Spinal cord (tissue), 10 donors: ENCODE results near the gene C7orf33. TPM values are rescaled to one million over a fixed set of nuclear protein-coding genes. Genes with fewer than 3 reads are reported as not detected.
A peak's percentile ranks its signal among the peaks of the same experiment; 100 is the strongest.

Source experiments
- DNase-seq, 6 donors: peaks; one replicate each; pipeline versions ENCODE4 v3.0.0 to v3.0.0-alpha.2; 2013 to 2015; ENCODE audit warnings: low spot score in 6 of 6, low read depth in 4 of 6
- H3K27ac ChIP-seq: one replicate; pipeline ENCODE4 v1.5.1; 2013; ENCODE audit warnings: low read depth, low read length, control low read depth
- H3K27me3 ChIP-seq: one replicate; pipeline ENCODE4 v1.6.1; 2013; ENCODE audit warnings: low read length; ENCODE audit not compliant: control insufficient read depth, insufficient read depth
- H3K36me3 ChIP-seq: one replicate; pipeline ENCODE4 v1.6.1; 2013; ENCODE audit warnings: low read length; ENCODE audit not compliant: control insufficient read depth, insufficient read depth
- H3K4me1 ChIP-seq: one replicate; pipeline ENCODE4 v1.6.1; 2013; ENCODE audit warnings: low read length; ENCODE audit not compliant: control insufficient read depth, insufficient read depth
- H3K4me3 ChIP-seq: one replicate; pipeline ENCODE4 v1.5.1; 2013; ENCODE audit warnings: low read depth, low read length, control low read depth
- H3K9me3 ChIP-seq: one replicate; pipeline ENCODE4 v1.6.1; 2013; ENCODE audit warnings: low read length; ENCODE audit not compliant: control insufficient read depth, insufficient read depth
- WGBS: methylation state at CpG from one replicate; pipeline ENCODE4 v1.1.5; 2013; ENCODE audit warnings: missing lambda C conversion rate; ENCODE audit not compliant: insufficient coverage; 5-methylcytosine and 5-hydroxymethylcytosine counted together
- polyA plus RNA-seq, 2 donors: library from polyadenylated mRNA; unstranded; fragments of 120-200 nt; gene quantifications; one replicate each; pipeline ENCODE4 v1.2.1, GENCODE V29; 2013; ENCODE audit not compliant: insufficient read length in 2 of 2
- total RNA-seq, 2 donors: library from RNA; depleted of rRNA in 1 of 2; stranded (reverse); fragments of 120-200 nt in 1 of 2; fragments of >200 nt in 1 of 2; gene quantifications; one replicate each; pipeline versions ENCODE4 v1.2.3 to v1.2.4, GENCODE V29; 2013 to 2014
- donor health status: healthy.

Gene C7orf33
- total and polyA plus RNA-seq, 4 donors: not detected

GRCh38 chr7:148622887-148623585, 32.5 kb downstream of the C7orf33 start:
- H3K36me3 ChIP-seq: no peaks in the 10 kb centered on the region
- WGBS: 38% methylated on average over 1 of the region's 8 CpGs
- H3K27ac ChIP-seq: no peak overlapping the region
- DNase-seq: peak in 5 of 6 donors; percentile 20 to 90 (median 37)
- peaks cover 2% of the 10 kb centered on the region for H3K27me3 ChIP-seq
- H3K4me1 ChIP-seq: no peaks in the 10 kb centered on the region
- no peaks in the 10 kb centered on the region for H3K9me3 ChIP-seq
- no peak overlapping the region for H3K4me3 ChIP-seq

GRCh38 chr7:148623586-148624282, 33.2 kb downstream of the C7orf33 start:
- DNase-seq: peak in 3 of 6 donors; percentile 15 to 68 (median 53)
- H3K36me3 ChIP-seq: no peaks in the 10 kb centered on the region
- H3K4me1 ChIP-seq: no peaks in the 10 kb centered on the region
- 17% methylated on average over 1 of the region's 10 CpGs for WGBS
- H3K27ac ChIP-seq: no peak overlapping the region
- H3K27me3 ChIP-seq: peaks cover 2% of the 10 kb centered on the region
- no peaks in the 10 kb centered on the region for H3K9me3 ChIP-seq
- H3K4me3 ChIP-seq: no peak overlapping the region

GRCh38 chr7:148624735-148625134, 34.2 kb downstream of the C7orf33 start:
- no peaks in the 10 kb centered on the region for H3K36me3 ChIP-seq
- H3K9me3 ChIP-seq: no peaks in the 10 kb centered on the region
- H3K4me3 ChIP-seq: no peak overlapping the region
- peaks cover 2% of the 10 kb centered on the region for H3K27me3 ChIP-seq
- WGBS: 41% methylated on average over 4 of the region's 4 CpGs
- no peaks in the 10 kb centered on the region for H3K4me1 ChIP-seq
- DNase-seq: no peak
- no peak overlapping the region for H3K27ac ChIP-seq

DNA sequence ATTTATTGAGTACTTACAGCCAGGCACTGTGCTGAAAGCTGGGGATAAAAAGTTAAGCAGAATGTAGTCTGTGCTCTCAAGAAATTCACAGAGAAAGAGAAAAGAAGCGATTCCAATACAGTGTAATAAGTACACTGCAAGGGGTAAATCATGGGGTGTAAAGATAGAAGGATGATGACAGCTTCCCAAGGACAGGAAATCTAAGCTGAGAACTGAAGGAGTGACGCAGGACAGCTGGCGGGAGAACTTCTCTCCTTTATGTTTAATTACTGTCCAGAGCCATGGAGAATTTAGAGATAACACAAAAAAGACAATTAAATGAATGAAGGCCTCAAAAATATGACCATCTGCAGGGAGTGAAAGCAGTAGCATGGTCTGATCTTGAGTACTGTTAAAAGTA, 34.8 kb downstream of the C7orf33 start:
- no peak overlapping the region for H3K4me3 ChIP-seq

DNA sequence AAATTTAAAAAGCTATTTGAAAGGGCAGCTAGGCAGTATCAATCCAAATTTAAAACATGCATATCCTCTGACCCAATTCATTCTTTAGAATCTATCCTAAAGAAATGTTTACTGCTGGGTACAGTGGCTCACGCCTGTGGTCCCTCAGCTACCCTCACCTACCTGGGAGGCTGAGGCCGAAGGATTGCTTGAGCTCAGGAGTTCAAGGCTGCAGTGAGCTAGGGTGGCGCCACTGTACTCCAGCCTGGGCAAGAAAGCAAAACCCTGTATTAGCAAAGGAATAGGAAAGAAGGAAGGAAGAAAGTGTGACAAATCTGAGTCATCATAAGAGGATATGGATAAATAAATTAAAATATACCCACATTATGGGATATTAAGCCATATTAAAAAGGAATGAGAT, 36.3 kb downstream of the C7orf33 start:
- no CpG with 5 or more reads among the region's 3 CpGs for WGBS

More for the DNA sequence above, 34.8 kb downstream of the C7orf33 start:
- Histone ChIP-seq H3K9me3 (no peaks in the 10 kb centered on the region), H3K27ac (no peak overlapping the region), H3K27me3 (peaks cover 2% of the 10 kb centered on the region), H3K4me1 (no peaks in the 10 kb centered on the region), H3K36me3 (no peaks in the 10 kb centered on the region)
- 80% methylated on average over 1 of the region's 3 CpGs for WGBS
- peak in 2 of 6 donors; percentile 22 to 30 for DNase-seq

DNA sequence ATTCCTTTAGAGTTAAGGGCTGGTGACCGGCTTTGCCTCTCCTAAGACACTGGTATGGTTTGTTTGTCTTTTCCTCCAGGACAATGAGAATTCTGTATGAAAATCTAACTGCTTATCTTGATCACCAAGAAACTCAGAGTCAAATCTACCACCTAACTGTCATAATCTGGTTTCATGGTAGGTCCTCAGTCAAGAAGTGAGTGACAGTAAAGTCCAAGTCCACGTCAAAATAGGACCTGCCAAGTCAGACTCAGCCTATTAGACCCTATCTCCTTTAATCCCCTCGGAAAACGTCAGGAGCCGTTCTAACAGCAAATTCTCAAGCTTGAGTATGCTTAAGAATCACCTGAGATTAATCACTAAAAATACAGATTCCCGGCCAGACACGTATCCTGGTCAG, 37.4 kb downstream of the C7orf33 start:
- Histone ChIP-seq H3K27me3 (peaks cover under 1% of the 10 kb centered on the region), H3K9me3 (no peaks in the 10 kb centered on the region), H3K36me3 (no peaks in the 10 kb centered on the region), H3K4me3 (no peak overlapping the region), H3K4me1 (no peaks in the 10 kb centered on the region), H3K27ac (no peak overlapping the region)
- DNase-seq: no peak
- 65% methylated on average over 7 of the region's 7 CpGs for WGBS

More for the DNA sequence above, 36.3 kb downstream of the C7orf33 start:
- no peak overlapping the region for H3K27ac ChIP-seq
- no peaks in the 10 kb centered on the region for H3K9me3 ChIP-seq
- no peaks in the 10 kb centered on the region for H3K4me1 ChIP-seq
- no peaks in the 10 kb centered on the region for H3K36me3 ChIP-seq
- no peak overlapping the region for H3K4me3 ChIP-seq
- H3K27me3 ChIP-seq: peaks cover 2% of the 10 kb centered on the region
- no peak for DNase-seq

- Histone ChIP-seq H3K4me1 (no peaks in the 10 kb centered on the region), H3K27ac (no peak overlapping the region), H3K36me3 (no peaks in the 10 kb centered on the region), H3K27me3 (no peaks in the 10 kb centered on the region), H3K4me3 (no peak overlapping the region), H3K9me3 (no peaks in the 10 kb centered on the region)
- WGBS: 82% methylated on average over 3 of the region's 6 CpGs
- no peak for DNase-seq
Measured at GRCh38 chr7:148630078-148630477, 39.5 kb downstream of the C7orf33 start.

- Histone ChIP-seq H3K27ac (no peak overlapping the region), H3K4me3 (no peak overlapping the region), H3K27me3 (no peaks in the 10 kb centered on the region), H3K9me3 (no peaks in the 10 kb centered on the region), H3K4me1 (no peaks in the 10 kb centered on the region), H3K36me3 (no peaks in the 10 kb centered on the region)
- DNase-seq: no peak
- WGBS: 100% methylated on average over 1 of the region's 6 CpGs
Measured at GRCh38 chr7:148633761-148634160, 43.2 kb downstream of the C7orf33 start.

GRCh38 chr7:148637094-148637493, 46.5 kb downstream of the C7orf33 start:
- Histone ChIP-seq H3K36me3 (no peaks in the 10 kb centered on the region), H3K27me3 (no peaks in the 10 kb centered on the region), H3K4me3 (no peak overlapping the region), H3K27ac (no peak overlapping the region), H3K4me1 (no peaks in the 10 kb centered on the region), H3K9me3 (no peaks in the 10 kb centered on the region)
- no peak for DNase-seq
- WGBS: 97% methylated on average over 18 of the region's 19 CpGs

DNA sequence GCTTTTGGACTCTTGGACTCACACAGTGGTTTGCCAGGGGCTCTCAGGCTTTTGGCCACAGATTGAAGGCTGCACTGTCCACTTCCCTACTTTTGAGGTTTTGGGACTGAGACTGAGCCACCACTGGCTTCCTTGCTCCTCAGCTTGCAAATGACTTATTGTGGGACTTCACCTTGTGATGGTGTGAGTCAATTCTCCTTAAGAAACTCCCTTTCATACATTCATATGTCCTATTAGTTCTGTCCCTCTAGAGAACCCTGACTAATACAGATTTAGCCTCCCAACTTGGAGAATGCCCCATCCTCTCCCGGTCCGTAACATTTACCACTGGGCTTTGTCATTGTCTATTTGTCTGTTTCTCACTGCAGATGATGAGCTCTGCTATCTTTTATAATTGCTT, 55.3 kb downstream of the C7orf33 start:
- Histone ChIP-seq H3K27ac (no peak overlapping the region), H3K27me3 (no peaks in the 10 kb centered on the region), H3K4me1 (no peaks in the 10 kb centered on the region), H3K9me3 (no peaks in the 10 kb centered on the region), H3K36me3 (no peaks in the 10 kb centered on the region), H3K4me3 (no peak overlapping the region)
- no peak for DNase-seq
- WGBS: 80% methylated on average over 1 of the region's 2 CpGs
